Myocyte (in vitro differentiated cells): ENCODE results near the gene PARD3B. TPM values are rescaled to one million over a fixed set of nuclear protein-coding genes. Genes with fewer than 3 reads are reported as not detected.

Experiments
- DNase-seq: peaks from one replicate; pipeline ENCODE4 v3.0.0-alpha.2; 2012; ENCODE audit warnings: low read depth
- total RNA-seq: library from RNA; depleted of rRNA; stranded (reverse); fragments of >200 nt; gene quantifications from 2 replicates; pipeline ENCODE4 v1.2.3, GENCODE V29; 2014

The PARD3B gene
- total RNA-seq, 1 donor from 2014 or later = 7.2 TPM

DNA sequence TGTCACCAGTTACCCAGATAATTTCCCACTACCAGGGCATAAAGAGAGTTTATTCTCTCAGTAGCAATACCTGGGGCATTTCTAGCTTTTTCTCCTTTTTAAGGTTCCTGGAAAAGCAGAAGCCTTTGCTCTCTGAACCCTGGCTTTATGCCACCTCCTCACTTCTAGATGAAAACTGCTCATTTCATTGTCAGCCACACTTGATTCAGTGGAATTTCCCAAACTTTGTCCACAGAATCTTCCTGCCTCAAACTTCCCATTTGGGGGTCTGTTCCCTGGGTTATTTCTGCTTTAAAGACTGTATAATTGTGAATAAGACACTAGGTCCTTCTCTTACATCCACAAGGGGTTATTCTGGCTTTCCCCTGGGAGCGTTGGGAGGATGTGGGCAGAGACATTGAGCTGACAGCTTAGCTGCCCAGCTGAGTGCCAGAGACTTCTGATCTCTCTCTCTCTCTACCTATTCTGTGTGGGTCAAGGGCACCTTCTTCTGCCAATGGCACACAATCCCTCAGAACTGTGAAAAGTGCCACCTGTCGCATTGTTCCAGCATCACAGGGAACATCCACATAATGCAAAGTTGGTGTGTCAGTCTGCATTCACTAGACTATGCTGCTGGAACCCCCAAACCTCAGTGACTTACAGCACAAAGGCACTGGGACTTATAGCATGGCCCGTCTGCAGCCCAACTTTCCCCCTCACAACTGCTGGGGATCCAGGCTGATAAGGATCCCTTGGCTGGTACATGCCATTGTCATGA is 1117.1 kb downstream of the PARD3B start:
- no peak for DNase-seq

DNA sequence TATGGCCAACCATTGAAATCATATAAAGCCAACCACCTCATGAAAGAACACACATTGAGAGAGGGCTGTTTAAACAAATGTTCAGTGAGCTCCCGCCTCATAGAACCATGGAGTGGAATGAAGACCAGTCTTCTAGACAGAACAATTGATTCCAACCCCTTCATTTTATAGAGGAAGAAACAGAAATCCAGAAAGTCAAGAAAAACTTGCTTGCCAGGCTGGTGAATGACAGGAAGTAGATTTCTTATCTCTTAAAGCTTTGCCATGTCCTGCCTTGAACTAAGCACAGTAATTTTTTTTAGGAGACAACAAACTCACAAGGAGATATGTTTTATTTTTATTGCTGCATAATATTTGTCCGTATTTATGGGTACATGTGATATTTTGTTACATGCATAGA is 1120.5 kb downstream of the PARD3B start:
- no peak for DNase-seq
